Glutamatergic neuron (in vitro differentiated cells): ENCODE measurements around the gene FHOD3. TPM values are rescaled to one million over a fixed set of nuclear protein-coding genes. Genes with fewer than 3 reads are reported as not detected.

Experiments
- DNase-seq: peaks from one replicate; pipeline ENCODE4 v3.0.0; 2022
- H3K27ac Mint-ChIP-seq: one replicate; pipeline ENCODE4 v1.8.0; 2020; ENCODE audit warnings: mild to moderate bottlenecking, mixed read lengths, inconsistent platforms; ENCODE audit not compliant: unreplicated experiment
- H3K27me3 Mint-ChIP-seq: one replicate; pipeline ENCODE4 v1.8.0; 2020; ENCODE audit warnings: mild to moderate bottlenecking, moderate library complexity, mixed read lengths, inconsistent platforms; ENCODE audit not compliant: unreplicated experiment
- H3K36me3 Mint-ChIP-seq: one replicate; pipeline ENCODE4 v1.8.0; 2020; ENCODE audit warnings: mild to moderate bottlenecking, mixed read lengths, inconsistent platforms; ENCODE audit not compliant: unreplicated experiment
- H3K4me1 Mint-ChIP-seq: one replicate; pipeline ENCODE4 v1.8.0; 2020; ENCODE audit warnings: mild to moderate bottlenecking, low read depth, mixed read lengths, inconsistent platforms; ENCODE audit not compliant: unreplicated experiment
- H3K4me3 Mint-ChIP-seq: one replicate; pipeline ENCODE4 v1.8.0; 2020; ENCODE audit warnings: mild to moderate bottlenecking, mixed read lengths, inconsistent platforms; ENCODE audit not compliant: unreplicated experiment
- H3K9me3 Mint-ChIP-seq: one replicate; pipeline ENCODE4 v1.8.0; 2020; ENCODE audit warnings: mild to moderate bottlenecking, moderate library complexity, mixed read lengths, inconsistent platforms; ENCODE audit not compliant: unreplicated experiment
- CTCF ChIP-seq: fragments of 200-600 bp; sonication (generic); IDR thresholded peaks from one replicate; pipeline ENCODE4 v1.5.0; 2021; ENCODE audit not compliant: partially characterized antibody, unreplicated experiment
- total RNA-seq: library from RNA; stranded (reverse); fragmentation: NEBNext Ultra II Directional; extraction: Animal tissue kit (Norgen Biotek cat#: 25700); gene quantifications from one replicate; pipeline ENCODE4 v1.2.1, GENCODE V29; 2021; ENCODE audit not compliant: unreplicated experiment

Gene FHOD3
- total RNA-seq, 1 donor from 2014 or later = 21.2 TPM

GRCh38 chr18:36481935-36482334 lies 184.4 kb downstream of the FHOD3 start:
- H3K9me3 Mint-ChIP-seq = peaks cover 2% of the 10 kb centered on the region
- peaks cover 11% of the 10 kb centered on the region for H3K4me1 Mint-ChIP-seq
- no peak overlapping the region for H3K27ac Mint-ChIP-seq
- H3K36me3 Mint-ChIP-seq = no peaks in the 10 kb centered on the region
- no peak overlapping the region for H3K4me3 Mint-ChIP-seq
- TF ChIP-seq CTCF = no peak
- DNase-seq = no peak
- peaks cover 3% of the 10 kb centered on the region for H3K27me3 Mint-ChIP-seq

- H3K4me3 Mint-ChIP-seq = no peak overlapping the region
- H3K27me3 Mint-ChIP-seq = no peaks in the 10 kb centered on the region
- no peak overlapping the region for H3K27ac Mint-ChIP-seq
- no peak for TF ChIP-seq CTCF
- peaks cover 2% of the 10 kb centered on the region for H3K9me3 Mint-ChIP-seq
- no peaks in the 10 kb centered on the region for H3K36me3 Mint-ChIP-seq
- H3K4me1 Mint-ChIP-seq = peaks cover 14% of the 10 kb centered on the region
- no peak for DNase-seq
Observed at GRCh38 chr18:36484591-36484990, 187.1 kb downstream of the FHOD3 start.

DNA sequence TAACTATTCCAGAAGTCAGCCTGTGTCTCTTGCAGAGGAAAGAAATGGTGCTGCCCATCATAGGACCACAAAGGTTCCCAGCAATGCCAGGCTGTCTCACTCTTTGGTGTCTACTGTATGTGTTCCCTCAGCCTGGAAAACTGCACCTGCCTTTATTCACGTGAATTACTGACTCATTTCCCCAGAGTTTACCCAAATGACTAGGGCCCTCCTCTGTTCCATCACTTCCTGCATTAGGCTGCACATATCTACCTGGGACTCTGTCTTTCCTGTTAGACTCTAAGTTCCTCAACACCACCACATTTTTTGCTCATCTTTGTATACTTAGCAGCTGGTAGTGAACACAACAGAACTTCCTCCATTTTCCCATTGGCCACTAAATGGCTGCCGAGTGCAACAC lies 188.3 kb downstream of the FHOD3 start:
- Mint-ChIP-seq H3K36me3 (no peaks in the 10 kb centered on the region), H3K9me3 (peaks cover 2% of the 10 kb centered on the region), H3K27me3 (no peaks in the 10 kb centered on the region), H3K4me3 (no peak overlapping the region), H3K27ac (no peak overlapping the region), H3K4me1 (peaks cover 14% of the 10 kb centered on the region)
- DNase-seq = no peak
- no peak for TF ChIP-seq CTCF

- Mint-ChIP-seq H3K27ac (no peak overlapping the region), H3K4me3 (no peak overlapping the region), H3K4me1 (peaks cover 10% of the 10 kb centered on the region), H3K9me3 (peaks cover 3% of the 10 kb centered on the region), H3K27me3 (no peaks in the 10 kb centered on the region), H3K36me3 (no peaks in the 10 kb centered on the region)
- no peak for DNase-seq
- TF ChIP-seq CTCF = no peak
Observed at GRCh38 chr18:36488131-36488530, 190.6 kb downstream of the FHOD3 start.

DNA sequence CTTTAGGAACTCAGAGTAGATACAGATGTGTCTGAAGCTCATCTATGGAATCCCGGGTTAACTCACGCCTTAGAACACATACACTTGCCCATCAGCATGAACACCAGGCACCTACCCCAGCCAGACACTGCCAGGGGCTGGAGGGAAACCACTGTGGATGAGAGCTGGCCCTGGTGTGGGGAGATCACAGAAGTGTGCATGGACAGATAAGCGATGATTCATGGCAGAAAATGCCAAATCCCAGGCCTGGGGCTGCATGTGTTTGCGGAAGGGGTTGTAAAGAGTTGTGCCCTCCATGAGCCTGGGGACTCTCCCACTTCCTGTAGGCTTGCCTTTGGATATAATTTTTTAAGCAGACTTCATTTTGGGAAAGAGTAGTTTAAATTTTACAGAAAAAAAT lies 193.4 kb downstream of the FHOD3 start:
- no peaks in the 10 kb centered on the region for H3K36me3 Mint-ChIP-seq
- no peak overlapping the region for H3K27ac Mint-ChIP-seq
- H3K9me3 Mint-ChIP-seq = peaks cover 3% of the 10 kb centered on the region
- no peak for TF ChIP-seq CTCF
- H3K27me3 Mint-ChIP-seq = no peaks in the 10 kb centered on the region
- peaks cover 17% of the 10 kb centered on the region for H3K4me1 Mint-ChIP-seq
- H3K4me3 Mint-ChIP-seq = no peak overlapping the region
- DNase-seq = no peak
